GM12878 (cell line): ENCODE measurements around the gene CD55.

ENCODE experiments used
- CBFB ChIP-seq: IDR thresholded peaks from 2 replicates; pipeline ENCODE4 v1.6.1; 2016; ENCODE audit warnings: antibody characterized with exemption, low read depth
- CTCF ChIP-seq, 3 experiments: IDR thresholded peaks in 2 of 3; conservative IDR thresholded peaks in 1 of 3; 2 replicates each; pipeline ENCODE4 v1.5.1; 2011; ENCODE audit warnings: low read depth in 3 of 3, low read length in 3 of 3, mild to moderate bottlenecking in 3 of 3, control low read depth in 2 of 3, moderate library complexity in 2 of 3, inconsistent platforms in 1 of 3, mixed read lengths in 1 of 3; ENCODE audit not compliant: control insufficient read depth in 2 of 3, insufficient read depth in 1 of 3; ENCODE audit errors: extremely low read depth in 1 of 3
- GABPA ChIP-seq: IDR thresholded peaks from 2 replicates; pipeline ENCODE4 v1.6.1; 2014; ENCODE audit warnings: antibody characterized with exemption, low read depth, mild to moderate bottlenecking, inconsistent platforms
- NR2C2 ChIP-seq: IDR thresholded peaks from 2 replicates; pipeline ENCODE4 v1.6.1; 2011; ENCODE audit warnings: borderline replicate concordance, low read depth; ENCODE audit not compliant: control insufficient read depth, insufficient read length
- POLR2A ChIP-seq: IDR thresholded peaks from 2 replicates; pipeline ENCODE4 v1.6.1; 2011; ENCODE audit warnings: low read depth, mild to moderate bottlenecking, low read length
- SP1 ChIP-seq: IDR thresholded peaks from one replicate; pipeline ENCODE4 v1.6.1; 2011; ENCODE audit warnings: low read depth, low read length
- TCF3 ChIP-seq: IDR thresholded peaks from 2 replicates; pipeline ENCODE4 v1.6.1; 2012; ENCODE audit warnings: low read depth, mild to moderate bottlenecking, low read length, borderline replicate concordance; ENCODE audit not compliant: insufficient read depth
- ZZZ3 ChIP-seq: IDR thresholded peaks from 2 replicates; pipeline ENCODE4 v1.6.1; 2011; ENCODE audit warnings: low read depth; ENCODE audit not compliant: control insufficient read depth, insufficient read length

GRCh38 chr1:207305489-207305873 is 16.0 kb upstream of the CD55 start:
- no peak for TF ChIP-seq CTCF (IDR thresholded peaks at IDR 0.05 in 2 of 3, conservative IDR thresholded peaks at IDR 0.05 in 1 of 3; ENCODE audit: control insufficient read depth in 2 of 3, extremely low read depth in 1 of 3, insufficient read depth in 1 of 3, low read depth in 3 of 3, low read length in 3 of 3)
- no peak for TF ChIP-seq ZZZ3
- no peak for TF ChIP-seq CBFB
- TF ChIP-seq NR2C2: no peak
- no peak for TF ChIP-seq SP1
- no peak for TF ChIP-seq TCF3
- TF ChIP-seq POLR2A: no peak
- TF ChIP-seq GABPA: no peak
